Inferior parietal cortex (tissue), 1 donor: ENCODE measurements around the gene TCL1B.

Experiments
- DNase-seq: peaks from one replicate; pipeline ENCODE4 v3.0.0-alpha.2; 2016; ENCODE audit errors: extremely low spot score

Gene TCL1B

GRCh38 chr14:95667249-95667693 is 19.0 kb upstream of the TCL1B start:
- no peak for DNase-seq

- DNase-seq = no peak
Measured at GRCh38 chr14:95668235-95668772, 17.9 kb upstream of the TCL1B start.

GRCh38 chr14:95674613-95675012 is 11.6 kb upstream of the TCL1B start:
- DNase-seq = no peak

DNA sequence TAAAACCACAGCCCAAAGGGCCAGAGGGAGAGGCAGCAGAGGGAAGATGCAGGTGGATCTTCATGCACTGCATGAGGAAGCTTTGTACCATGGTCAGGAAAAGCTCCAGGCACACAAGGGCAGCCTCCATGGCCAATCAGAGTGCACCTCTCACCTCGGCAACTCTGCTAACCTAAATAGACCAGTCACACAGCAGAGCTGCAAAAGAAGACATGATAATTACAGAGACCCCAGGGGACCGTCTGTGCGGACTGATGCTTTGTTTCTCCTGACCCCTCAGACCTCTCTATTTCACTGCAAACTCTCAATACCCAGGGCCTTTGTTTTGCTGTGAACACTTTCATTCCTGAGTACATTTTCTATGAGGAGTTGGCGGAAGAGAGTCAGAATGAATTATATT is 10.7 kb upstream of the TCL1B start:
- no peak for DNase-seq

DNA sequence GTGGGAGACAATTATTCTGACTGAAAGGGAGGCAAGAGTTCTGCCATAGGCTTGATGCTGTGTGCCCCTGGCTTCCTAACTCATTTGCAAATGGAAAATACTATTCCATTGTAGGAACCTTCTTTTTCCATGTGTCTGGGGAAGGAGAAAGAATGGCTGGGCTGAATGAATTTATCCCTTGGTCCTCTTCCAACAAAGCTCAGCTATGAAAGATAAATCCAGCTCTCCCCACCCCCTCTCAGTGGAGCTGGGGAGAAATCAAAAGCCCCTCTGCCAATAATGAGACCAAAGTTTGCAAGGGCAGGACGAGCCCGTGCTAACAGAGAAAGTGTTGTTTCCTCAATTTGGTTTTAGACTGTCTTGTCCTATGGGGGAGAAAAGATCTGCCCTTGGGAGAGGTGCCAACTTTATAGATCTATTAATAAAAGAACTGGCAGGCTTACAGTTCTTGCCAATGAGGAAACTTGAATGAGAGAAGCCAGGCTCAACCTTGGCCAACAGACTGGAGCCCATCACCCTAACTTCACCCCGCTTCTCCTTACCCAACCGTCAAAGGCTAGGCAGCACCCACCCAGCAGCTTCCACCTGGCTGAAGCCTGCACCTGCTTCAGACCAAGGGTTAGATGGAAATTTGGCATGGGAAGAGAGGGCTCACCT is 8.9 kb upstream of the TCL1B start:
- no peak for DNase-seq

DNA sequence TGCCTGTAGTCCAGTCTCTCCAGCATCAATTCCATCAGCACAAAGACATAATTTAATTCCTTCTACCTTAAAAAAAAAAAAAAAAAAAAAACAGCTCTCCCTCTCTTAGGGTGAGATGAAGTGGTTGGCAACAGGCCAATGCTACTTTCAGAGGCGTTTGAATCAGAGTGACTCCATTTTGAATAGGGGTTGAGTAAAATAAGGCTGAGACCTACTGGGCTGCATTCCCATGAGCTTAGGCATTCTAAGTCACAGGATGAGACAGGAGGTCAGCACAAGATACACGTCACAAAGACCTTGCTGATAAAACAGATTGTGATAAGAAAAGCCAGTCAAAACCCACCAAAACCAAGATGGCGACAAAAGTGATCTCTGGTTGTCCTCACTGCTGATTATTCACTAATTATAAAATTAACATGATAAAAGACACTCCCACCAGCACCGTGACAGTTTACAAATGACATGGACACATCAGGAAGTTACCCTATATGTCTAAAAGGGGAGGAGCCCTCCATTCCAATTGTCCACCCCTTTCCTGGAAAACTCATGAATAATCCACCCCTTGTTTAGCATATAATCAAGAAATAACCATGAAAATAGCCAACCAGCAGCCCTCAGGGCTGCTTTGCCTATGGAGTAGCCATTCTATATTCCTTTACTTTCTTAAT is 6.9 kb upstream of the TCL1B start:
- no peak for DNase-seq

DNA sequence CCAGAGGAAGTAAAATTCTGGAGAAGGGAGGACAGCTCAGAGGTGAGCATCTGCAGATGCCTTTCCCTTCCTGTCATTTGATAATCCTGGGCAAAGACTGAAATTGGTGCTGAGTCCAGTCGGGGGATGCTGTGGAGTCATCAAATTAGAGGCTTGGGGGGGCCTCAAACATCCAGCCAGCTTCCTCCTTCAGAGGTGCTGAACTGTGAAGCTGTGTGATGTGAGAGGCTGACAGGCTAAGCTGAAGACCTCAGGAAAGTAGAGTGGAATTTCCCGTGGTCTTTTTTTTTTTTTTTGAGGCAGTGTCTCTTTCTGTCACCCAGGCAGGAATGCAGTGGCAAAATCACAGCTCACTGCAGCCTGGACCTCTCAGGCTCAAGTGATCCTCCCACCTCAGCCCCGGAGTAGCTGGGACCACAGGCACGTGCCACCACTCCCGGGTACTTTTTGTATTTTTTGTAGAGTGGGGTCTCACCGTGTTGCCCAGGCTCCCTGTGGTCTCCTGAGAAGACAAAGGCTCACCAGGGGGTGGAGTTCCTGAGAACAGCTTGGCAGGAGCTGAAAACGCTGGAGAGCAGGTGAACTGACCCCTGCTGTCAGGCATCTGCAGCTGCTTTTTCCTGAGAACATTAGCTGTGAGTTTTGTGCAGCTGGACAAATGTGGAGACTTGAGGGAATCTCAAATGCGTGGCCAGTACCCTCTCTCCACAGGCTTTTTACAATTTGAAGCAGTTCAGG is 6.1 kb upstream of the TCL1B start:
- DNase-seq = no peak

DNA sequence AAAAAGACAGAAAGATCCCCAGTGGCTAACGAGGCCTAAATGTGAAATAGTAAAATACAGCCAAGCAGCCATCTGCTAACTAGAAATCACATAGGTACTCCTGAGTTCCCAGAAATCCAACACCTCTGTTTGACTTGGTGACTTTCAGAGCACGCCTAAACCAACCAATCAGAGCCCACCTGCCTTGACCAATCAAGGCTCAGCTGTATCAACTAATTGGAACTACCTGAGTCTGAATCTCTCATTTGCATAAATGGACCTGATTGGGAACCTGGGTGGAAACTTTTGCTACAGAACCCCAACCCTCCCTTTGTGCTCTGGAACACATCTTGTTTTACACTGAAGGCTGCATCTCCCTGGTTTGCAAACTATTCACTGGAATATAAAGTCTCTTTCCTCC is 5.1 kb upstream of the TCL1B start:
- DNase-seq = no peak

GRCh38 chr14:95683793-95684192 is 2.4 kb upstream of the TCL1B start:
- DNase-seq = no peak

- DNase-seq = no peak
Measured at GRCh38 chr14:95686935-95687334, 709 bp downstream of the TCL1B start.

DNA sequence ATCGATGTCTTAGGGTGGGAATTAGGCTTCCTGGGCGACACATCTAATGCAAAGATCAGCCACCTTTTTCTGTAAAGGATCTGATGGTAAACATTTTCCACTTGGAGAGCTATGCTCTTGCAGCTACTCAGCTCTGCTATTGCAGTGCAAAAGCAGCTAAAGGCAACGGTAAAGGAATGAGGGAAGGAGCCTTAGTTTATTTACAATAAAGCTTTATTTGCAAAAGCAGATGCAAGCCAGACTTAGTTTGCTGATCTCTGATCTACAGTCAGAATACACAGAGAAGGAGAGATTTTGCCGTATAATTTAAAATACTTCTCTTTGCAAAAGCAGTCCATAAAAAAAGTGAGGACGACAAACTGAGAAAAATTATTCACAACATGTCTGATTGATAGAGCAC is 3.2 kb downstream of the TCL1B start:
- DNase-seq = no peak

- DNase-seq = no peak
Measured at GRCh38 chr14:95690815-95691214, 4.6 kb downstream of the TCL1B start.

GRCh38 chr14:95691591-95691990 is 5.4 kb downstream of the TCL1B start:
- DNase-seq = no peak

GRCh38 chr14:95692109-95692508 is 5.9 kb downstream of the TCL1B start:
- no peak for DNase-seq

GRCh38 chr14:95695051-95695450 is 8.8 kb downstream of the TCL1B start:
- DNase-seq = no peak

- DNase-seq = no peak
Measured at GRCh38 chr14:95695913-95696312, 9.7 kb downstream of the TCL1B start.

DNA sequence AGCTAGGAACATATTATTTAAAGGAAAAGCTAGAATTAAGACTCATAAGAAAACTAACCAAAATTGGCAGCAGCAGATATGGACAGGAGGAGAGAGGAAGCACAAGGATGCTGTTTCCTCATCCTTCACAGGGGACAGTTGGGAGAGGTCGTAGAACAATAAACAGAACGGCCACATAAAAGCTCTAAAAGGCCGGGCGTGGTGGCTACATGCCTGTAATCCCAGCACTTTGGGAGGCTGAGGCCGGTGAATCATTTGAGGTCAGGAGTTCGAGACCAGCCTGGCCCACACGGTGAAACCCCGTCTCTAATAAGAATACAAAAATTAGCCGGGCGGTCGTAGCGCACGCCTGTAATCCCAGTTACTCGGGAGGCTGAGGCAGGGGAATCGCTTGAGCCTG is 10.5 kb downstream of the TCL1B start:
- DNase-seq = no peak

DNA sequence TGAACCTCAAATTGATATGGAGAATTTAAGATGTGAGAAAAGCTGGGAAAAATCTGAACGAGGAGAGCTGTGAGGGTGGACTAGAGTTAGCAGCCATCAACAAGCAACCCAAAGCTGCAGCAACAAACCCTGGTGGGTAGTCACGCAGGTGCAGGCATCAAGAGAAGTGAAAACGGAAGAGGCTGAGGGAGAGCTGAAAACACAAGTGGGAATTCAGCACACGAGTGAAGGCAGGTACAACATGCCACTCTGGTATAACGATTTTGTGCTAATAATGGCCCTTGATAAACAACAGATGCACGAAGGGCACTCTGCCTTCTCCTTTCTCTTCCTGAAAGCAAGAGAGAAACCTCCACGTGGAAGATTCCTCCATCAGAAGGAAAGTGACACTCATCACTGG is 11.5 kb downstream of the TCL1B start:
- DNase-seq = no peak

GRCh38 chr14:95698287-95698686 is 12.1 kb downstream of the TCL1B start:
- DNase-seq = no peak

DNA sequence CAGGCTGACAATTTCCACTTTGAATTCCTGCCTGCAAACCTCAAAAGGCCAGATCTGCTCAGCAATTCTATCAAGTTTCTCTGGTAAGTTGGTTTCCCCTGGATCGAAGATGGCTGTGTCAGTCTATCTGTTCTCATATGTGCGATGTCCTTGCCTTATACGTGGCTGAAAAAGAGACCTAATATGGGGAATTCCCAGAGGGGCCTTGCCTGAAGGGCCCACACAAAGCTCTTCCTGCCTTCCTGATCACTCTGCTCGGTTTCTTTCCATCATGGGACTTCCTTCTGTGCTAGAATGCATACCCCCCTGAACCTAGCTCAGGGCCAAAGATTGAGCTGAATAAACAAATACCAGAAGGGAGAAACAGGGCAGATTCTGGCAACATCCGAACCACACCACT is 13.2 kb downstream of the TCL1B start:
- DNase-seq = no peak

DNA sequence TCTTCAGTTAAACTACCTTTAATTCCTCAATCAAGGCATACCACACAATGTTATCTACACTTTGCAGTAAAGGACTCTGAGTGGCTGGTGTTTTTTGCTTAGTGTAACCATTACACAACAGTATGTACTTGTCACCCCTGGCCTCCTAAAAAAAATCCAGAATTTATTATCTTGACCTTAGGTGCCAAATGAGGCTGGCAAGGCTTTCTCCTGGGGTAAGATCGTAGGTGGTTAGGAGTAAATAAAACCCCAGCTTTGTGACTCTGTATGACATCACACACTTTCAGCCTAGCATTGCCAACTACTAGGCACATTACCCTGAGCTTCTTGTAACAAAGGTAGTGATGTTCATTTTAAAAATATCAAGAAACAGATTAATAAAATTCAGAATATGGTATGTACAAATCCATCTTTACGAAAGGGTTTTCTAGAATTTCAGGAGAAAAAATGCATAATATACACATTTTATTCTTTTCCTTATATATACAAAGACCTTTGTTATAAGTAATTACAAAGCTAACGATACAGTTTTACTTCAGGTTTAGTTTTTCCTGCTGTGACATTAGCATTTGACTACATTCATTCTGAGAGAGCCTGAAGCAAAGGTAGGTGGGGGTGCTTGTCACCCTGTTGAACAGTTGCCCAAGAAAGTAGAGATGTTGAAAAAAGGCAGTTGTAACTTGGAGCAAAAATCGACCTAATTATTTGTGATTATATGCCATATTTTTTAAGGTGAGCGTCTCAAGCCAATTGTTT is 14.2 kb downstream of the TCL1B start:
- no peak for DNase-seq

- DNase-seq = no peak
Measured at GRCh38 chr14:95701846-95702221, 15.6 kb downstream of the TCL1B start.
